HL-60 (cell line): ENCODE measurements around the gene KLHL22.

ENCODE experiments used
- GABPA ChIP-seq: IDR thresholded peaks from 2 replicates; pipeline ENCODE4 v1.6.1; 2012; ENCODE audit warnings: low read depth
- POLR2AphosphoS5 ChIP-seq: IDR thresholded peaks from 2 replicates; pipeline ENCODE4 v1.6.1; 2012; ENCODE audit warnings: low read depth
- SPI1 ChIP-seq: IDR thresholded peaks from 2 replicates; pipeline ENCODE4 v1.6.1; 2012; ENCODE audit warnings: low read depth, mild to moderate bottlenecking, borderline replicate concordance
- TF ChIP-seq, protein P1 (sequence below): IDR thresholded peaks from one replicate; pipeline ENCODE4 v1.5.1; 2011; ENCODE audit warnings: low read length, control low read depth, inconsistent platforms; ENCODE audit not compliant: insufficient read depth
- TF ChIP-seq, protein P2 (sequence below): IDR thresholded peaks from 2 replicates; pipeline ENCODE4 v1.6.1; 2012; ENCODE audit warnings: low read depth; ENCODE audit not compliant: insufficient replicate concordance

DNA sequence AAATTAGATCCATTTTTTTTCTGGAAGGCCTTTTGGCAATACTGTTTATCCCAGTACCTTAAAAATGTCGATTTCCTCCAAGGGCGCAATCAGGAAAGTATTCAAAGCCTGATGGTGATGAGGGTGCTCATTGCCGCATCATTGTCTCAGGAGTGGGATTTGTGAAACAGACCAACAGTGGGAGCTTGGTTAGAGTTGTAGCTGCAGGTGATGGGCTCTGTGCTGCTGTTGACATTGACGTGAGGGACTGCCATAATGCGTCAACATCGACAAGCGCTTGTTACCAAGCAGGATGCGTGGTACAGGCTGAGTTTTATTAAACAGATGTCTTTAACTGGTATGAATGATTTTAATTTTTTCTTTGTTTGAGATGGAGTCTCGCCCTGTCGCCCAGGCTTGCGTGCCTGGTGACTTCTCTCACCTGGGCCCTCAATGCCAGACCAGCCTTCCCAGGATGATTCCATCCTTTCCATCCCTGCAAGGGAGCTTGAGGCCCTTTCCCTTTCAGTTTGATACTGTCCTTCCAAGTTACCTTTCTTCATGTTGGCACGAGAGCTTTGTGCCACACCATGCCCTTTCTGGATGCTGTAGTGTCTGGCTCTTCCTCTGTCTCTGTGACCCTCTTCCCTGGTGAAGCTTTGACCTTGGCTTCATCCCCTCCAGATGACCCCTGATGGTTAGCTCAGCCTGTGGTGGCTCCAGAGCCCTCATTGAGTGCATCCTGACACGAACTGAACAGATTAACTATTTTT is 22.4 kb upstream of the KLHL22 start:
- TF ChIP-seq, protein P1, sequence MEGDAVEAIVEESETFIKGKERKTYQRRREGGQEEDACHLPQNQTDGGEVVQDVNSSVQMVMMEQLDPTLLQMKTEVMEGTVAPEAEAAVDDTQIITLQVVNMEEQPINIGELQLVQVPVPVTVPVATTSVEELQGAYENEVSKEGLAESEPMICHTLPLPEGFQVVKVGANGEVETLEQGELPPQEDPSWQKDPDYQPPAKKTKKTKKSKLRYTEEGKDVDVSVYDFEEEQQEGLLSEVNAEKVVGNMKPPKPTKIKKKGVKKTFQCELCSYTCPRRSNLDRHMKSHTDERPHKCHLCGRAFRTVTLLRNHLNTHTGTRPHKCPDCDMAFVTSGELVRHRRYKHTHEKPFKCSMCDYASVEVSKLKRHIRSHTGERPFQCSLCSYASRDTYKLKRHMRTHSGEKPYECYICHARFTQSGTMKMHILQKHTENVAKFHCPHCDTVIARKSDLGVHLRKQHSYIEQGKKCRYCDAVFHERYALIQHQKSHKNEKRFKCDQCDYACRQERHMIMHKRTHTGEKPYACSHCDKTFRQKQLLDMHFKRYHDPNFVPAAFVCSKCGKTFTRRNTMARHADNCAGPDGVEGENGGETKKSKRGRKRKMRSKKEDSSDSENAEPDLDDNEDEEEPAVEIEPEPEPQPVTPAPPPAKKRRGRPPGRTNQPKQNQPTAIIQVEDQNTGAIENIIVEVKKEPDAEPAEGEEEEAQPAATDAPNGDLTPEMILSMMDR = no peak
- TF ChIP-seq, protein P2, sequence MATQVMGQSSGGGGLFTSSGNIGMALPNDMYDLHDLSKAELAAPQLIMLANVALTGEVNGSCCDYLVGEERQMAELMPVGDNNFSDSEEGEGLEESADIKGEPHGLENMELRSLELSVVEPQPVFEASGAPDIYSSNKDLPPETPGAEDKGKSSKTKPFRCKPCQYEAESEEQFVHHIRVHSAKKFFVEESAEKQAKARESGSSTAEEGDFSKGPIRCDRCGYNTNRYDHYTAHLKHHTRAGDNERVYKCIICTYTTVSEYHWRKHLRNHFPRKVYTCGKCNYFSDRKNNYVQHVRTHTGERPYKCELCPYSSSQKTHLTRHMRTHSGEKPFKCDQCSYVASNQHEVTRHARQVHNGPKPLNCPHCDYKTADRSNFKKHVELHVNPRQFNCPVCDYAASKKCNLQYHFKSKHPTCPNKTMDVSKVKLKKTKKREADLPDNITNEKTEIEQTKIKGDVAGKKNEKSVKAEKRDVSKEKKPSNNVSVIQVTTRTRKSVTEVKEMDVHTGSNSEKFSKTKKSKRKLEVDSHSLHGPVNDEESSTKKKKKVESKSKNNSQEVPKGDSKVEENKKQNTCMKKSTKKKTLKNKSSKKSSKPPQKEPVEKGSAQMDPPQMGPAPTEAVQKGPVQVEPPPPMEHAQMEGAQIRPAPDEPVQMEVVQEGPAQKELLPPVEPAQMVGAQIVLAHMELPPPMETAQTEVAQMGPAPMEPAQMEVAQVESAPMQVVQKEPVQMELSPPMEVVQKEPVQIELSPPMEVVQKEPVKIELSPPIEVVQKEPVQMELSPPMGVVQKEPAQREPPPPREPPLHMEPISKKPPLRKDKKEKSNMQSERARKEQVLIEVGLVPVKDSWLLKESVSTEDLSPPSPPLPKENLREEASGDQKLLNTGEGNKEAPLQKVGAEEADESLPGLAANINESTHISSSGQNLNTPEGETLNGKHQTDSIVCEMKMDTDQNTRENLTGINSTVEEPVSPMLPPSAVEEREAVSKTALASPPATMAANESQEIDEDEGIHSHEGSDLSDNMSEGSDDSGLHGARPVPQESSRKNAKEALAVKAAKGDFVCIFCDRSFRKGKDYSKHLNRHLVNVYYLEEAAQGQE = no peak
- TF ChIP-seq POLR2AphosphoS5 (no peak), GABPA (no peak), SPI1 (no peak)
